ENCODE results near the gene ZIC4.
A peak's percentile ranks its signal among the peaks of the same experiment; 100 is the strongest.

ZIC4 gene

DNA sequence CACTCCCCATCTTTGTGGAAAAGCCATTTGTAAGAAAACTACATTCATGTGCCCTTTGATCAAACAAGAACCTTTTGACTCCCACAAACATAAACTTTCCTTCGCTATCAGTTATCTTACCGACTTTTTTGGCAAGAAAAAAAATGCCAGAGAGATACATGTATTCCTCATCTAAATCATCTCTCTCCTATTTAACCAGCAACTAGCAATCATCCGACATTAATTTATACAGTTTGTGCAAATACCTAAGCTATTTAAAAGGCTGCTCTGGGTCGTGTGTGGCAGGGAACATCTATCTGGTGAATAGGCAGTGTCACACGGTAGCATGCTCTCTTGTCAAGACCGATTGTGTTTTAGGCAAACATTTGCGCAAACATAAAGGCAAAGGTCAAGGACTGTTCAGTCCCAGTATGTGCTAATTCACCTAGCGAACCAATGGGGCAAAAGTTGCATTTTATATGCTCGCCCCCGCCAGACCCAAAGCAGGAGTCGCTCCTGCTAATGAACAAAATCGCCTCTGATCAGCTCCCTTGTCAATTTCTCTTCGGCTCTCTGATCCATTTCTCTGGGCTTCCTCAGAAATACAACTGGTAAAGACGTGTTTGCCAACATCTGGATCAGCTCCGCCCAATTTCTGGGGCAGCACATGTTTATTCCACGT is 37.7 kb downstream of the ZIC4 start:
- DNase-seq, result no peak

DNA sequence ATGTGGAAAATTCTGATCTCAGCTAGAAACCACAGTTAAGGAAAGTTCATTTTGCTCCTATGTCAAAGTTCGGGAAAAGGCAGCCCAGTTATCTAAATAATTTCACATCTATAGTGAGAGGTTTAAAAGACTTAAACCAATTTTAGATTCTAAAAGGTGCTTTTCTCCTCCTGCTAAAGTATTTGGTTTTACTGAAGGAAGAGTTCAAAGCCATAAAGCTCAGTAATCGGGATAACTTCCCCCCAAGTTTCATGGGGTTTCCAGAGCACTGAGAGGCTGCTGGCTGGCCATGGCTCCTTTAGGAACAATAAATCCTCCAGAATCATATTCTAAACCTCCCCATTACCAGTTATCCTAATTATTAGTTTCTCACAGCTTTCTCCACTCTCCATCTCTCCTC is 38.2 kb downstream of the ZIC4 start:
- no peak for DNase-seq

DNA sequence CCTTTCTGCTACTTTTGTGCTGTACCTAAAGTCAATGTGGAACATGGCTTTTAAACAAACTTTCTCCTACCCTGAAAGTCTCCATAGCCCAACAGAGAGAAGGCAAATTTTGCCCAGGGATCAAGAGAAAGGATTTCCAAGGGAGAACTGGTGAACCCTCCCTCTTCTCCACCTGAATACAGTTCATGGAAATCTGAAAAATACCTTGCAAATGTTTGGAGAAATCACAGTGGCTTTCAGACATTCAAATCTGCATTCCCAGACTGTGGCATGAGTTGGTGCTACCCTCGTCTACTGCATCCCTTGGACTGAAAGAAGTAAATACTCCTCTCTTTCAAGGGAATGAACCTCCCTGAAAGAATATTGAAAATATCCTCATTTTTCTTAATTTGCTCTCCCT is 38.7 kb downstream of the ZIC4 start:
- DNase-seq, result no peak

DNA sequence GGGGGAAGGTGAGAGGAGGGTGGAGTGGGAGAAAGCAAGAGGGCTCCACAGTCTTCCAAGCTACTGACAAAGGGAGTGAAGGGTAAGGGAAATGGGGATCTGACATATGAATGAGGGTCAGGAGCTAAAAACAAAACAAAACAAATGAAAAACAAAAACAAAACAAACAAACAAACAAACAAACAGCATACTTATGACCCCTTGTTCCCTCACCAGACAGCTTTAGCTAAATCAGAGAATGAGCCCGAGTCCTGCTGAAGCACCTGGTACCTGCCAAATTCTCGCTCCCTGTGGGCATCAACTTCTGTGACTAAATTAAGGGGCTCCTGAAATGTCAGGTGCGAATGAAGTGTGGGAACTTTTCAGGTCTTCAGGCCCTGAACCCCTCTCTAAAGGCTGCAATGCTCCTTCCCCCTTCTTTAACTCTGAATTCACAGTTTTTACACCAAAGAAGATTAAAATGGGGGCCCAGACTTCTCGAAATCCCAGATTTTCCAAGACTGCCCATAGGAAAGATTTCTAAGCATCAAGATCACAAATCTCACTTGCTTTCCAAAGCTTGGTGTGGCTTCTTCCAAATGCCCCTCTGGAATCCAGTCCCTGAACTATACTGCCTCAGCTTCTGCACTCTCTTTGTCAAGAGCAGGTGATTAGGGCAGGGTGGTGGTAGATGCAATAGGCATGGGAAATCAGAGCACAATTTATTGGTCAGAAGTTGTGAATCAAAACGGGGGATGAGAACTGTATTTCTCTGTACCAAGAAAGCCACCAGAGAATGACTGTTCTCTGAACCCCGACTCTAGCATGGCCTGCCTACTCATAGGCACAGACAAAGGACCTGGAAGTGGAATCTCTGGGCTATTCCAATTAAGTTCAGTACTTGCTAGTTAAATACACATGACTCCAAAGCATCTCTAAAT is 40.9 kb downstream of the ZIC4 start:
- DNase-seq, result no peak

DNA sequence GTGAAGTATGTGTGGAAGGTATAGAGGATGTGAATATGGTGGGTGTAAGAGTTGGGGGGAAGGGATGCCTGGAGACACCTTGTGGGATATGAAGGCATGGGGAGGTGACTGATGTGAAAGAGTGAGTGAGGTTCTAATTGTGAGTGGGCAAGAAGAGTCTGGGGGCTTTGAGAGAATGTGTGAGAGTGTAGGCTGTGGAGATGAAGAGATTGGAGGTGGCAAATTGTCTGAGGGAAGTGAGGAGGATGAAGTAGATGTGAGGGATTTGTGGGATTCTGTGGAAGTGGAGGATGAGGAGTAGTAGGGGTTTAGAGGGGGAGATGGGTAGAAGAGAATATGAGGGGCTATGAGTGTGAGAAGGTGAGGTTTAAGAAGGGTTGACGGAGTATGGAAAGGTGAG is 41.6 kb downstream of the ZIC4 start:
- no peak for DNase-seq

DNA sequence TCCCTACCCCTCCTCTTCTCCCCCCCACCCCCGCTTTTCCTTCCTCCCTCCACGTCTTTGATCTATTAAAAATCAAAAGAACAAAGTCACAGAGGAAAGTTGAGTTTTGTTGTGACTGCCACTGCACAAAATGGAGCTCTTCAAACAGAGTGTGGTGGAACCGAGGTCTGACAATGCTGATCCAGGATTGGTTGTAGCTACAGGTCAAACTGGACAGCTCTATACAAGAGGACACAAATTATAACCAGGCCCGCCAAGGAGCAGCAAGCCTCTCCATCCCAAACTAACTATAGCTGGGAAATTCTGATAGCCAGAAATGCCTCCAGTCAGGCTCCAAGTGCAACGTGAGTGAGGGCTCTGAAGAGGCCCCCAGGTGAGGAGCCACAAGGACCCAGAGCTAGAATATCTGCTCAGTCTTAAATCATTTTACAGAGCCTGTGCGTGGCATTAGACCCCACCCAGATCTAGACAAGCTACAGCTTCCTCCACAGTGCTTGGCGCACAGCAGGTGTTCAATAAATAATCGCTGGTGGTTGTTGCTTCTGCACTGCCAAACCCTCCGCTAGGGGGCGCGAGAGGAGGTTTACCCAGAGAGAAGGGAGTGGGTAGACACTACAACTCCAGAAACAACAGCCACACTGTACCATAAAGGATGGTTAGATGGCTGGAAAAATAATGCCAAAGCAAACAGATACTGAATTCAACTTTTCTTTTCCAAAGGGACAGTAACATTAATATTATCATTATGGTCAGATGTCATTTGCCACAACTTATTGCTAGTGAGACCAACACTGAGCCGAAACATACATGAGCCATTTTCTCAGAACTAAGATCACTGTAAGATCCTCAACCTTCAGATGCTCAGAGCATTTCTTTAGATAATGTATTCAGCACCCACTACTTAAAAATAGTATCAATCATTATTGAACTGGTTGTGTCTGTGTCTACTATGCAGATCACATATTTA is 44.6 kb downstream of the ZIC4 start:
- peak; percentile 18 for DNase-seq

DNA sequence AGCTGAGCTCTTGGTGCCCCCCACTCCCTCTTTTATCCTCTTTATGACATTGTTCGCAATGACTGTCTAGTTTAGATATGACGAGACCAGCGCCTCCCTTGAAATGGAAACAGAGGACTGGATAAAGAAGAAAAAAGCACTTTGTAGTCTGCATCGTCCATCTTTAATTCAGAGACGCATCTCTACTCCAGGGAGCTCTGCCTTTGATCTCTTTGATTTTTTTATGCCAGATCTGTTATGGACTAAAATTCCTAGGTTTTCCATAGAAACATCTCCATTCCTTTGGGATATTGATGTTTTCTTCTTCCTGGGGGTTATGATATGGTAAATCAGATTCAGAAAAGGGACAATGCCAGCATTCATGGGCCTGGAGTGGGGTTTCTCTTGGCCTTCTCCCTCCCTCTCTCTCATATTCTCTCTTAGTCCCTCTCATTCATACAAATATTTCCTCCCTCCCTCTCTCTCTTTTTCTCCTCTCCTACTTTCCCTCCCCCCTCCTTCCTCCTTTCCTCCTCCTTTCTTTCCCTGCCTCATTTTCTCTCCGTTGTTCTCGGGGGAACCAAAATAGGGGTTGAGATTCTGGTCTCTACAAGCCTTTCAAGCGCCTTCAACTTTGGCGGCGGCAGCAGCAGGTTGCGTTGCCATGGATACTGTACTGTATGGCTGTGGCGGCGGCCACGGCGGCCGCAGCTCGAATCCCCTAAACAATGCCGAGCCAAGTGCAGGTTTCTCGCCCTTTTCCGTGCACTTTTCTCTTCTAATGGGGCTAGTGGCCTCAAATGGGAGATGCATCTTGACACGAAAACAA is 45.5 kb downstream of the ZIC4 start:
- DNase-seq, result no peak

DNA sequence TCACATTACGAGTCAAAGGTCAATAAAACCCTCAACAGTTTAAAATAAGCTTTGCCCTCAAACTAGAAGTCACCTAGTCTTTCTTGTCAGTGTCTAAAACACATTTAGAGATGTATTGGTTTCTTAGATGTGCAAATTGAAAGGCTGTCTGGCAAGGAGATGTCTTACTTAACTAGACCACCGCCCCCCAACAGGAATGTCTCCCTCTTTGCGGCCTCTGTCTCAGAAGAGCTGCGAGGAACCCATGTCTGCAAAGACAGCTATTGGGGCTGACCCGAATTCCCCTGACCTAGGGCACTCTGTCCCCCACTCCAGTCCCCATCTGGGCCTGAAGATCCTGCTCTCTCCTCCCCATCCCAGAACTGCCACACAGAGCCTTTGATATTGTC is 46.3 kb downstream of the ZIC4 start:
- DNase-seq, result no peak

DNA sequence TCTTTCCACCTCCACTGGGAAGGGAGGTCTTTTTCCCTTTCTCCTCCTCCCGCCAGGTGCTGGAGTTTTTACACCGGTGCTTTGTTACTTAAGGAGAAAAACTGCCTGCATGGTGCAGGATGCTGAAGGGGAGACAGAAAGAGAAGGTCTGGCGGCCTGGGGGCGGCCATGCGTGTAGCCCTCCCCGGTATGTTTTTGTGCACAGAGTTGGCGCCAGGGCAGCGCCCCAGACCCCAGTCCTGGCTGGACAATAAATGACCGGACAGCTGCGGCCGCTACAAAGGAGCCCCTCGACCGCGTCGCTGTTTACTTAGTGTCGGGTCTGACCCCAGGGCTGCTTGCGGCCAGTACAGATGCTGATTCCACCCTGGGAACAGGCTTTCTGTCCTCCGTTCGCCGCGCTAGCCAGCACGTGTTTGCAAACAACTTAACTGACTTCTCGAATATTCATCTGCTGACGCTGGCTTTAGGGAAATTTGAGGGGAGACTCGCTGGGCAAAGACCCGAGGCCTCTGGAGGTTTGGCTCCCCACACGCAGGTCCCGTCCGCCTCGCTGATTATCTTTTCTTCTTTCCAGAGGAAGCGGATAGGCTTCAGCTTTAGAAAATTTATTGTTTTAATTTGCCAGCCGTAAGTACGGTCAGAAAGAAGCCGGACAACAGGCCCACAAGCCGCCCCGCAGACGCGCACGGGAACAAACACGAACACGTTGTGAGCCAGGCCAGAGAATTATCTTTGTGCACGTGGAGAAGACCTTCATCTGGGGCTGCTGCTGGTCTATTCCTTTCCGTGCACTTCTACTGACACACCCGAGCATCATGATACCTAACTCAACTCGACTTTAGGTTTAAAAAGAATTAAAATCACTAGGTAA is 46.9 kb downstream of the ZIC4 start:
- DNase-seq, result no peak

DNA sequence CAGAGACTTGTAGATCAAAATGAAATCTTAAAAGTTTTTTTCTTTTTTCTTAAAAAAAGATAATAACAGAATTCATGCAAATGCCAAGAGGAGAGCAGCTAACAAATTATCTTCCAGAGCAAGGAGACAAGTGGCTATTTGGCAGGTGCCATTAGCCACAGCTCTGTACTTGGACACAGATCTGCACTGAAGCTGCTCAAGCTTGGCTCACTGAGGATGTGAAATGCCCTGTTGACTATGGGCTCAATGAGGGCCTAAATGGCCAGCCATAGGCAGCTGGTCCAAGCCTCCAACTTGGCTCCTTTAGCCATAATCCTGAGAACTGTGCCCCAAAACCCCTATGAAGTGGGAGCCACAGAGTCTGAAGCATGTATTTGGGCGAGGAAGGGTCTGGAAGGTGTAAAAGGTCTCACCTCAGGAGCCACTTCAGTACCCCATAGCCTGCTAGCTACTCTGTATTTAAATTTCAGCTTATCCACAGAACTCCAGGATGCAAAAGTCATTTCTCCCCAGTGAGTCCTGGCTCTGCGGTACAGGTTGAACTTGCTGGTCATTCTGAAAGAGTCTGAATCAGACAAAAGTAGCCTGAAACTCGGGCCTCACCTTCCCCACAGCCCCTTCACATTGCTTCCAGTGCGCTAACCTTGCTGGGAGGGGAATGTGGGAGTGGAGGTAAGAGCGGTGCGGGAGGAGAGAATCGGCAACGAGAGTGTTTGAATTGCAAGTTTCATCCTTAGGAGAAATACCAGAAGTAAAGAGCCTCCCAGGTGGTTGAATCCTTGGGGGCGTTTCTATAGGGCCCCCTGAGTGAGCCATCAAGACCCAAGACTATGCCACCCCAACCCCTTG is 48.0 kb downstream of the ZIC4 start:
- DNase-seq, result no peak

DNA sequence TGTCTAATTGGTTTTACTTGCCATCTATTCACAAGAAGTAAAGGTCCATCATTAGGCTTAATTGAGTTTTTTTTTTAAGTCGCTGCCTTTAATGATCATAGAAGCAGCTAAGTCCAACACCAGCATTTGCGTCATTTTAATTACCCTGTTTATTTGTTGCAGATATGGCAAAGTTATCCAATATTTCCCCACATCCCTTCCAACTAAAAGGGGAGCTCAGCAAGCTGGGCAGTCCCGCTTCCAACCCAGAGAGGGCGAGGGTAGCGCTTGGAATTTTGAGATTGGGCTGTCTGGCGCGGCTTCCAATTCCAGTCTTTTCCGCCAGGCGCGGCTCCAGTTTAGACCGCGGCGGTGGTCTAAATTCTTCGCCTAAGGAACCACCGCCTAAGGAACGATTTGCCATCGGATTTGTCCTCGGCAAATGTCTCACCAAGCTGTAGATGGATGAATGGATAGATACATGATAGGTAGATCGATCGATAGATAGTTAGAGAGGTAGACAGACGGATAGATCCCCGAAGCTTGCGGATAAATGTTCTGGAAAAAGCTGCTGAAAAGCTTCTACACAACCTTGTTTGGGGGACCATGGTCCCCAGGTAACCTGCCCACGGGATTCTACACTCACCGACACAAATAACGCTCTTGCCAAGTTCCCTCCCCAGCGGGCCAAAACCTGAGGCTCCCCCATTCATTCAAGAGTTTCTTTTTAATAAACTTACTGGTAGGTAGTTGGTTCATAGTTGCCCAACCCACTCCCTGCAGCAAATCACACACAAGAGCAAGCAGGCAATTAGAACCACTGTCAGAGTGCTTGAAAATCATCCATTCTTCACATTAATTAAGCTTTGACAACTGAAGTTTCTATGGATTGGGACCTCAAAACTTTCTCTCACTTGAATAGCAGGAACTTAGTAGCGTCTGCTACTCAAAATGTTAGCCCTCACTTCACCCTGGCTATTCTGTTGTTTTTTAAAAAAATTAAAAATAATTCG is 49.1 kb downstream of the ZIC4 start:
- DNase-seq, result no peak

DNA sequence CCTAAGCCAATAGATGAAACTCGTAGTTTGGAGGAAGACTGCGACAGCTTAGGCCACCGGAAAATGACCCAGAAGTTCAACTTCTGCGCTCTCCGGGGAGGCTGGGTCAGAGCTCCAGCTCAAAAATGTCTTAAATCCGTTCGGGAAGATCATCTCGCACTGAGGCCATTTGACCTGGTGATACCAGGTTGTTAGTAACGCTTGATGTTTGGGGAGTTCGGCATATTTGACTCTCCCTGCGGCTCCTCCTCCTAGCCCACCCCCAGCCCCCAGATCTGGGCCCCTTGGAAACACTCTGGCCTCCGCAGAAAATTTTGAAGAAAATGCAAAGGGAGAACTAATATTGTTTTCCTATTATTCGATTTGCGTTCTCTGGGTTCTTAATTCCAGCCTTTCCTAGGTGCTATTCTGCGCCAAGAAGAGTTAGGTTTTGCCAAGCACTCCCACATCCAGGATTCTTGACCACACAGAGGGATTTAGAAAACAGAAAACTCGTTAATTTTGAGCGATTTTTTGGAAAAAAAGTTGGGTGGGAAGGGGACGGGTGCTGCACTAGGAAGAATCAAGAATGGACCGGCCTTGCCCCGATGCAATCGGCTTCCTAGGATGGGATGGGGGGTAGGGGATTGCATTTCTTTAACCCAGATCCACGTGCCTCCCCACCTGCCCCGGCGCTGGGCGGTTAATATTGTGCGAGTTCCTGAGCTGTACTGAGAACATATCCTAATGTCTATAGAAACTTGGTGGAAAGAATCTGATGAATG is 50.0 kb downstream of the ZIC4 start:
- DNase-seq, result no peak

DNA sequence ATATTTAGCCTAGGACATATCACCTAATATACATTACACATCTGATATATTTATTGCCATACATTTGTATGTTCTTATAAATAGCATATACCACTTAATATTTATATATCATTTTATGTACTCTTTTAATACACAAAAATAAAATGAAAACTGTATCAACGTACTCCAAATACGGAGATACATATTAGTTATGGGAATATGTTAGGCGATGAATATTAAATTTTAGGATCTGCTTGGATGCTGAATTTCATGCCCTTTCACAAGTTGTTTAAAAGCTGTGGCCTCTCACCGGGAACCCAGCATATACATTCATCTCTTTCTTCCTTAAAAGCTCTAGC is 50.6 kb downstream of the ZIC4 start:
- DNase-seq, result no peak

DNA sequence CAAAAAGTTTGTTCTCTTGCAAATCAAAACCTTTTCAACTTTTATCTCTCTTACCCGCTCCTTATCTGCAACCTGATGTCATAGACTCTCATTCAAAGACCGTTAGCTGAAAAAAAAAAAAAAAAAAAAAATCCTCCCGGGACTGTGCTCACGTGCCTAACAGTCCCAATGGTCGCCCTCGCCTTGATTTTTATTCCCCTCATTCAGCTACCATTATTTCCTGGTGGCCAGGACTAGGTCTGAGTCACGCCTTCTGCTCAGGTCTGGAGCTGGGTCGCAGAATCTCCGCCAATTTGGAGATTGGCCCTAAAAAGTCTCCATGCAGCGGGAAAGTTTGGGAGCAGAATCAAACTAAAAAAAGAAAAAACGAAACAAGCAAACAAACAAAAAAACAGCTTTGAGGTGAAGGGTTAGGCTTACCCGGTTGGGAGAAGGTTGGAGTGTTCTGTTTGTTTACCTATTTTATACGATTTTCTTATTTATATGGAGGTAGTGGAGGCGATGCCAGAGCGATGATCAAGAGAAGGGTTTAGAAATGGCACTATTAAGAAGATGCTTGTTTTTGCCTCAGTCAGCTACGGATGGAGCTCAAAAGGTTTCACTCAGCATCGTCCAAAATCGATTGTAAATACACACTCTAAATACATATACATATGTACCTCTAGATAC is 51.1 kb downstream of the ZIC4 start:
- no peak for DNase-seq

DNA sequence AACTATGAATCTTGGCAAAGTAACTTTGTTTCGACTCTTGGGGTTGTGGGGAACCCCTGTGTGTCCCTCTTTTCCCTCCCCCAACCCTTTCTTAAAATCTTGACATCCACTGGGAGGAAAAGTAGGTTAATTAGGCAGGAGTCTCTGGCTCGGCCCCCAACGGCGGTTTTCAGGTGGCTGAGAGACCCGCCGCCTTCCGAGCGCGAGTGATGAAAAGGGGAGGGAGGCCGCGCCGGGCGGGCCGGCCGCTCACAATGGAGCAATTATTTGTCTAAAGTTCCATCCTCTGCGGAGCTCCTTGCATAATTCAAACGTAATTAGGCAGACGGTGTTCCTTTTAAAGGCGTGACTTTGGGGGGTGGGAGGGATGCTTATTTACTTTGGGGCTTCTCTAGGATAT is 51.7 kb downstream of the ZIC4 start:
- no peak for DNase-seq

DNA sequence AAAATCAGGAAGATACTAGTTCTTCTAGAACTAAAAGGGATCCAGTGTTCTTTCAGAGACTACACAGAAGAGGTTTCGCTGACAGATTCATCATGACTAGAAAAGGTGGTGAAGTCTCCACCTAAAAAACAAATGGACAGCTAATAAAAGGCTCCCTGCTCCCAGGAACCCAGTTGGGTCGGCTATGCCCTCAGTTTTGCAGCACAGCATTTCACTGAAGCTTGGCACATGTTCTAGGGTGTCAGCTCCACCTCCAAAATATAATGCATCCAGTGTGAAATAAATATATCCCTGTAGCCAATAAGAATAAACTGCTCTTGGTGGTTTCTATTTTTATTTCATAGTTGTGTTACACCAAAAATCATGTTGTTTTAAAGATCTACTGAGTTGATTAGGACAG is 55.0 kb downstream of the ZIC4 start:
- no peak for DNase-seq

DNA sequence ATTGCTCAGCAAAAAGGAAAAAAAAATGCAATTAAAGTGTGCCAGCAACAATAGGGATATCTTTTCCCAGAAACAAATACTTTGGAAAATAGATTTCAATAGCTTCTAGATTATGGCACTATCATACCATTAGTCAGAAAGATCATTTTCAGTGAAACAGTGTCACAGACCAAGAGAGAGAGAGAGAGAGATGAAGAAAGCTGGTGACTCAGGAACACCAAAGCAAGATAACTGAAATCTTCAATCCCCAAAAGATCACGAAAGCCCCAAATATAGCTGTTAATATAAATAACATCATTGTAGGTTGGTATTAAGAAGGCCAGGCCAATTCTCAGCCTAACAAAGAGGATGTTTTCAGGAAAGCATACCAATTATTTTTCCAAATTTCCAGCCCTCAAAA is 57.4 kb downstream of the ZIC4 start:
- no peak for DNase-seq

DNA sequence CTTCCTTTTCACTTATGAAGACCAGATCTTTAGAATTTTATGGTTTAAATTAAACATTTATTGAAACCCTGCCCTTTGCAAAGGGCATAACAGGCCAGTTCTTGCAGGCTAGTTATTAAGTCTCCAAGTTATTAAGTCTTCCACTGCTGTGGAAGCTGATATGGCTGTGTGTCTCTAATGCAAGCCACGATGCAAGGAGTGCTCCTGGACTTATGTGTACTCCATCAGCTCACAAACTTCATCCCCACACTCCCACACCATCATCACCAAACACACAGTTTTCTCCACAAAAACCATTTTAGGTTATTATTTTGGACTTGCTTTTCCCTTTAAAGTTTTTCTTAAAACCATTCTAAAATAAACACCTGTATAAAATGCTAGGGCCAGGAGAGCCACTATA is 62.4 kb downstream of the ZIC4 start:
- no peak for DNase-seq

Data from DMS153 (cell line).